GM12892 (cell line): Measurements from ENCODE around the gene GSTA4.

ENCODE experiments used
- POLR2AphosphoS5 ChIP-seq: IDR thresholded peaks from 2 replicates; pipeline ENCODE4 v1.6.1; 2011; ENCODE audit warnings: low read depth, low read length, control low read depth
- TAF1 ChIP-seq: IDR thresholded peaks from 2 replicates; pipeline ENCODE4 v1.6.1; 2011; ENCODE audit warnings: low read depth, mild to moderate bottlenecking, control low read depth, low read length, borderline replicate concordance

DNA sequence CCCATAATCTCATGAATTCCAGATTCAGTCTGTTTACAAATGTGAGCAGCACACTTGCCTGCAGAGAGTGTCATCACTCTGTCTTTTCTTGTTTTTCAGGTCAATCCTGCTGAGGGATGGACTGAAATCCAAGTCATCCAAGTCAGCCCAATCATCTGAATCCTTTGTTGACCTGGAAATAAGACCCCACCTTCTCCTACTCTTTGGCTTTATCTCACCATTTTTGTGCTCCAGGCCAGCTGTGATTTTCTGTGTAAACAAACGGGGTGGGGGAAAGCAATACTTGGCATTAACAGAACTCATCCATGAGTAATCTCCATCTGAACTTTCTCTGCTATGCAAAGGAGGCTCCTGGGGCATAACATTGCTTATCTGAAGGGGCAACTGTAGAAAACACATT, 16.9 kb upstream of the GSTA4 start:
- TF ChIP-seq TAF1 (no peak), POLR2AphosphoS5 (no peak)
